NCI-H2081 (cell line): ENCODE data around the gene IRGQ.
A peak's percentile ranks its signal among the peaks of the same experiment; 100 is the strongest.
"Not testable (repeated sequence)": the region's sequence is repeated elsewhere in the genome, so short reads cannot be mapped to it uniquely, and the experiment has no call there.

Experiments used
- DNase-seq, 2 experiments: peaks; one replicate each; lab custom pipeline; 2025; lab: John Stamatoyannopoulos, UW

IRGQ gene

DNA sequence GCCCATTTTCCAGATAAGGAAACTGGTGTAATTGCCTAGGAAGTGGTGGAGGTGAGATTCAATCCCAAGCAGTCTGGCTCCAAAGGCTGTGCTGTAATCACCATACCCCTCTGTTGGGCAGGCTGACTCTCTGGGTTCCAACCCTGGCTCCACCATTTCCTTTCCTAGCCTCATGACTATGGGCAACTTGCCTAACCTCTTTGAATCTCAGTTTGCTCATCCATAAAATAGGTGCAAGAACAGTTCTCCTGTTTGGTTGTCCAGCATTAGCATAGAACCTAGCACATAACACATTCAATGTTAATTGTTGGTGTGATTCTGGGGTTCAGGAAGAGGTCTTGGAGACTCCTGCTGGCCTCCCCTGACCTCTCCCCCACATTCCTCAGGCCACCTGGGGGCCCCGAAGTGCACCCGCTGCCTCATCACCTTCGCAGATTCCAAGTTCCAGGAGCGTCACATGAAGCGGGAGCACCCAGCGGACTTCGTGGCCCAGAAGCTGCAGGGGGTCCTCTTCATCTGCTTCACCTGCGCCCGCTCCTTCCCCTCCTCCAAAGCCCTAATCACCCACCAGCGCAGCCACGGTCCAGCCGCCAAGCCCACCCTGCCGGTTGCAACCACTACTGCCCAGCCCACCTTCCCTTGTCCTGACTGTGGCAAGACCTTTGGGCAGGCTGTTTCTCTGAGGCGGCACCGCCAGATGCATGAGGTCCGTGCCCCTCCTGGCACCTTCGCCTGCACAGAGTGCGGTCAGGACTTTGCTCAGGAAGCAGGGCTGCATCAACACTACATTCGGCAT is 2.7 kb upstream of the IRGQ start:
- DNase-seq = no peak

DNA sequence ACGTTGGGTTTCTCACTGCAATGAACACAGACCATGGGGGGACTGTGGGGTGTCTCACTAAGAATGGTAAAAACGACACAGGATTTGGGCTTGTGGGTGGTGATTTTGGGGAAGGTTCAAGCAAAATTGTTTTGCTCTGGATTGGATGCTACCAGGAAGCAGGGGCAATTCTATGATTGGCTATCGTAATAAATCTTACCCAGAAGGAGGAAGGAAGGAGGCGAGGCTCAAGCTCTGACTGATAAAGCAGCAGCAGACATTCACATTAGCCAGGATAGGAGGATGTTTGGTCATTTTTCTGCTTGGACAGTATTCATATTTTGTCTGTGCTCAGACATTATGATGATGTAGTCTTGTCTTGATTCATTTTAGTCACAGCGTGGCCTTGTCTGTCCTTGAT is 1.9 kb upstream of the IRGQ start:
- no peak for DNase-seq

DNA sequence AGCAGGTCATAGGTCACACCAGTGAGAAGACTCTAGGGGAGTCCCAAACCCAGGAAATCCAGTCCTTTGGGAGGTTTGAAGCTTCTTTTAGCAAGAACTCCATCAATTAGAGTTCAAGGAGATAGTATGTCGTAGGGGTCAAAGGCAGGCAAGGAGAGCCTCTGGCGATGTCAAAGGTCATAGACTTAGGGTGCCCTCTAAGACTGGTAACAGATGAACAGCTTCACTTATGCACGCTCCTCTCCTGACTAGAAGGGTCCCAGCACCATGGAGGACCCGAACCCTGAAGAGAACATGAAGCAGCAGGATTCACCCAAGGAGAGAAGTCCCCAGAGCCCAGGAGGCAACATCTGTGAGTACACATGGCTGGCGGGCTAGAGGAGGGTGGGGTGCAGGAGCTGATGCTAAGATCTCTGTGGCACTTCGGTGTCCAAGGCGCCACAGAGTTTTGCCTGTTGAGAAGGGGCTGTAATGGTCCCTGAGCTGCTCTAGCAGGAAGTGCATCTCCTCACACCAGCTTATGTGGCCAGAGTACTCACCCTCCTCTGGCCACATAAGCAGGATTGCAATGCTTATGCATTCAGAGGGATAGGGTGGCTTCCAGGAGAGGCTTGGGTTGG is 1.0 kb upstream of the IRGQ start:
- DNase-seq = peak in 1 of 2 experiments; percentile 2

DNA sequence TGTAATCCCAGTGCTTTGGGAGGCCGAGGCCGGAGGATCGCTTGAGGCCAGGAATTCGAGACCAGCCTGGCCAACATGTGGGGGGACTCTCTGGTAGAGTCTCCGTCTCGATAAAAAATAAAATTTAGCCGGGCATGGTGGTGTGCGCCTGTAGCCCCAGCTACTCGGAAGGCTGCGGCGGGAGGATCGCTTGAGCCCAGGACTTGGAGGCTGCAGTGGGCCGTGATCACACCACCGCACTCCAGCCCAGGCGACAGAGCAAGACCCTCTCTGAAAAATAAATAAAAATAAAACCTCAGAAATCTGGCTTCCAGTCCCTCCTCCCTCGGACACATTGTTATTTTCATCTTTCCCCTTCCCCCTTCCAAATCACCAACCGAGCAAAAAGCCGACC is 332 bp downstream of the IRGQ start:
- no peak for DNase-seq

DNA sequence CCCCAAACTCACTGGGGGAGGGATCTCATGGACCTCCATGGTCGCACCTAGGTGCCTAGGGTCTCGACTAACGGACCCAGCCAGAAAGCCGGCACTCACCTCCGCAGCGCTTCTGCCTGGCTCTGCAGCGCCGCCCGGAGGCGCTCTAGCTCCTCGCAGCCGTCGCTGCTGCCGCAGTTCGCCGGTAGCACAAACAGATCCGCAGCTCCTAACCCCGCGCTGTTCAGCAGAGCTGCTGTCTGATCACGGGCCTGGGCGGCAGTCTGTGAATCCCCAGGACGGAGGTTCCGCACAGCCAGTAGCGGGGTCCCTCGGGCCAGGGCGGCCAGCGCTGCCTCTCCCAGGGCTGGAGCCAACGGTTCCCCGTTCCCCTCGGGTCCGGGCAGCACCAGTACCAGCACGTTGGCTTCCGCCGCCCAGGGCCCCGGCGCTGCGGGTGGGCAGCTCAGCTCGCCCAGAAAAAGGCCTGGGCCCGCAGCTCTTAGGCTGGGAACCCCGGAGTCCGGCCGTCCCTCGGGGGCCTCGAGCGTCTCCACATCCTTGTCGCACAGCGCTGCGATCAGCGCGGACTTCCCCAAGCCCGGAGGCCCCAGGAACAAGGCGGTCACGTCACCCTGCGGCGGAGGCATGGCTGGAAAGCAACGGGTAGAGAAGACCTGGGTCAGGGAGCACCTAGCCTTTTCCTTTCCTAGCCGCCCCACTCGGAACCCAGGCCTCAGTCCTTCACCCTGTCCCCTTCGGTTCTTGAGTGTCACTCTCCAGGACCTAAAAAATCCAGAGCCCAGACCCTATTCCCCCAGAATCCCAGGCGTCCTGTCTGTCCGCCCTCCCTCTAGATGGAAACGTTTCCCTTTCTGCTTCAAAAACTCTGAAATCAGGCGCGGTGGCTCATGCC is 977 bp downstream of the IRGQ start:
- DNase-seq = peak; percentile 65 to 70

DNA sequence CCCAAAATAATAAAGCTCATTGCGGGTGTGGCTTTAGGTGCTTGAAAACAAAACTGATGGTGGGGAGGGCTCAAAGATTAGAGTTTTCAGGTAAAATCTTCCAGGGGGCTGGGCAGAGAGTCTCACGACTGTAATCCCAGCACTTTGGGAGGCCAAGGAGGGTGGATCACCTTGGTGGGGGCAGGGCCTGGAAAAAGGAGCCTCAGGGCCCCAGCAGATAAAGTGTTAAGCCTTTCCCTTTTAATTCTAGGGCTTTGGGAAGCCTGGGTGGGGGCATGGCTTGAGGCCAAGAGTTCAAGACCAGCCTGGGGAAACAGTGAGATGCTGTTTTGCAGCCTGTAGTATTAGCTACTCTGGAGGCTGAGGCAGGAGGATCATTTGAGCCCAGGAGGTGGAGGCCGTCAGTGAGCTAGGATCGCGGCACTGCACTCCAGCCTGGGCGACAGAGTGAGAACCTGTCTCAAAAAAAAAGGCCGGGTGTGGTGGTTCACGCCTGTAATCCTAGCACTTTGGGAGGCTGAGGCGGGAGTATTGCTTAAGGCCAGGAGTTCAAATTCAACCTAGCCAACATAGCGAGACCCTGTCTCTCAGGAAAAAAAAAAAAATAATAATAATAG is 1.7 kb downstream of the IRGQ start:
- DNase-seq = no peak

DNA sequence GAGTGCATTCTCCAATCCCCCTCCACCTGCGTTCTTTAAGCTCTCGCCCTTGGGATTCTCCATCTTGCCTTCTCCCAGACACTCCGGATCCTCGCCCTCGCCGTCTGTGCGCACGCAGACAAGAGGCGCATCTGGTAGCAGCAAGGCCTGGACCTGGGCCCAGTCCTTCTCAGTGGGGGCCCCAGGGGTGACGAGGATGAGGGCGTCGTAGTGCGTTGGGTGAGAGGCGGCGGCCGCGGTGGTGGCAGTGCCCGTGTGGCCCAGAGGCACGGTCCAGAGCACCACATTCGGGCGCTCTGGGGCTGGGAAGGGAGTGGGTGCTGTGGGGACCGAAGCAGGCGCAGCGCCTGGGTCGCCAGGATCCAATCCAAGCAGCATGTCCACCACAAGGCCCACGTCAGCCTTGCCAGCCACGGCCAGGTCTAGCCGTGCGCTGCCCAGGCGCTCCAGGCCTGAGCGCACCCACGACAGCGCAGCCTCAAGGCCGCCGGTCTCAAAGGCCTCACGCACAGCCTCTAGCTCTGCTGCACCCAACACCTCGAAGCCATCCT is 3.1 kb downstream of the IRGQ start:
- DNase-seq = no peak

DNA sequence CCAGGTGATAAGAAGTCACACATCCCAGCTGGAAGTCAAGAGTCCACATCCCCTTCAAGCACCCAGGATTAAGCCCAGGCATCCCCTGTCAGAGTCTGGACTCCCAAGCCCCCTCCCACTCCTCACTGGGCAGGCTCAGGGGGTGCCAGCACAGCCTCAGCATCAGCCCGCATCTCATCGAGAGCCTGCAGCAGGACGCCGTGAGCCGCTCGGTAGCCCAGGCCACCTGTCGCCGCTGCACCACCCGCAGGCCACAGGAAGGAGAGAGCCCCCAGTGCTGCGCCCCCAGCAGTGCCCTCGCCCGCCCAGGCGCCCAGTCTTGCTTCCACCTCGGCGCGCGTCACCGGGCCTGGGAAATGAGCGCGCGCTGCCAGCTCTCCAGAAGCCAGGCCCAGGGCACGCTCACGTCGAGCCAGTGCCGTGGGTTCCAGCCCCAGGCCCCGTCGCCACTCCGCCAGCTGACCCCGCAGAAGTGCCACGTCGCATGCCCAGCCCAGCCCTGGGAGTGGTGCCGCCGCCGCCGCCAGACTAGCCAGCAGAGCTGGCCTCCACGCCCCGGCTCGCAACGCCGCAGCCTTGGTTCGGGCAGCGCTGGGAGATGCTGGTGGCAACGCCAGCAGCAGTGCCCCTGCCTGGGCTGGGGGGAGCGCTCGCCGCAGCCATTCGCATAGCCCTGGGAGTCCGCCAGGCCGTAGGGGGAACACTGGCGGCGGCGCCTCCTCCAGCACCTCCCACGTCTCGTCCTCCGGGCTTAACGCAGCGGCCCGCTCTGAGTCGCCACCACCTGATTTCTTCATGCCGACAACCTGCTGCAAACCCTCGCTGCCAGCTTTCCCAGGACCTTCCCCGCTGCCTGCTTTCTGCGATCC is 3.8 kb downstream of the IRGQ start:
- no peak for DNase-seq

DNA sequence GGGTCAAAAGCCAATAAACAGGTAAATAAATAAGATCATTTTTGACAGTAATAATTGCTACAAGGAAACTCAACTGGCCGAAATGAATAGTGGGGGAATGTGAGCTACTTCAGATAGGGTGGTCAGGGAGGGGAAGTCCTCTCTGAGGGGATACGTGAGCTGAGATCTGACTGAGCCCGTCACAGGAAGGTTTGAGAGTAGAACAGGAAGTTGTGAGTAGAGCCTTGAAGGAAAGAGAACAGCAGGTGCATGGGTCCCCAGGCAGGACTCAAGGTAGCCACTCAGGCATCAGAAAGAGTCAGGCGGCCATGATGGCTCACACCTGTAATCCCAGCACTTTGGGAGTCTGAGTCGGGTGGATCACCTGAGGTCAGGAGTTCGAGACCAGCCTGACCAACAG is 6.3 kb downstream of the IRGQ start:
- DNase-seq = no peak

DNA sequence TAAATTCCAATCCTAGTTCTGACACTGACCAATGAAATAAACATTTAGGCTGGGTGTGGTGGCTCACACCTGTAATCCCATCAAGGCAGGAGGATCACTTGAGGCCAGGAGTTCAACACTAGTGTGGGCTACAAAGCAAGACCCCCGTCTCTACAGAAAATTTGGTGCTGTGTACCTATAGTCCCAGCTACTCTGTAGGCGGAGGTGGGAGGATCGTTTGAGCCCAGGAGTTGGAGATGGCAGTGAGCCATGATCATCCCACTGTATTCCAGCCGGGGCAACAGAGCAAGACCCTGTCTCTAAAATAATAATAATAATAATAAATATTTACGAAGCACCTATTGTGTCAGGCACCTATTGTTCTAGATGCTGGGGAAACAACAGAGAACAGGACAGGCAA is 6.7 kb downstream of the IRGQ start:
- no peak for DNase-seq

DNA sequence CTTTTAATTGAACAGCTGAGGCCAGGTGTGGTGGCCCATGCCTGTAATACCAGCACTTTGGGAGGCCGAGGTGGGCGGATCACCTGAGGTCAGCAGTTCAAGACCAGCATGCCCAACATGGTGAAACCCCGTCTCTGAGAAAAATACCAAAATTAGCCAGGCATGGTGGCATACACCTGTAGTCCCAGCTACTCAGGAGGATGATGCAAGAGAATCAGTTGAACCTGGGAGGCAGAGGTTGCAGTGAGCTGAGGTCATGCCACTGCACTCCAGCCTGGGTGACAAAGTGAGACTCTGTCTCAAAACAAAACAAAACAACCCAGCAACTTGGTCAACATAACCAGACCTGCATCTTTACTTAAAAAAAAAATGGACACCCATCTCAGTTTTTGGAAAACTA is 8.9 kb downstream of the IRGQ start:
- DNase-seq = not testable (repeated sequence)

DNA sequence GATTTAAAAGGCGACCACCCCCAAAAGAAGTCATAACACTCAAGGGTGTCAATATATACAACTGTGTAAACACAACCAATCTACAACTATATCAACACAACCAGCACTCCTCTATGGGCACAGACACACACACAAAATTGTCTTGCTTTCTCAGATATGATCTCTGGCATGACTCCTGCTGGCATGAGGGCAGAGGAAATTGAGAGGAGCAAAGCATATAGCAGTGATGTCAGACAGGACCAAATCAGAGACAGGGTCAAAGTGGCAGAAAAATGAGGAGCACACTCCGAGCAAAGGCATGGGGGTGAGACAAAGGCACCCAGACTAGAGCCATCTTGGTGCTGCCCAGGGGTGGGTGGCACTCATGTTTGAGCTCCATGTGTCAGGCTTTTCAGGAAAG is 9.6 kb downstream of the IRGQ start:
- no peak for DNase-seq

DNA sequence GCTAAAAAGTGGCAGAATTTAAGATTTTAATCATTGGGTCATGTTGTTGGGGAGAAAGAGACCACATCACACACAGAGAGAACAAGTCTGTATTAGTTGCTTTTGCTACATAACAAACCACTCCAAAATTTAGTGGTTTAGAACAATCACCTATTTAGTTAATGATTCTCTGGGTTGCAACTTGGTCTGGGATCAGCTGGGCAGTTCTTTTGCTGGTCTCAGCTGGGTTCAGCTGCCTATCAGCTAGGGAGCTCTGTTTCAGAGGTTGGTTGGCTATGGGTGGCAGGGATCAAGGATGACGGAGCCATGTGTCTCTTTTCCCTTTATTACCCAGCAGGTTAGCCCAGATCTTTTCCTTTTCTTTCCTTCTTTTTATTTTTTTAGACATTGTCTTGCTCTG is 11.4 kb downstream of the IRGQ start:
- no peak for DNase-seq

DNA sequence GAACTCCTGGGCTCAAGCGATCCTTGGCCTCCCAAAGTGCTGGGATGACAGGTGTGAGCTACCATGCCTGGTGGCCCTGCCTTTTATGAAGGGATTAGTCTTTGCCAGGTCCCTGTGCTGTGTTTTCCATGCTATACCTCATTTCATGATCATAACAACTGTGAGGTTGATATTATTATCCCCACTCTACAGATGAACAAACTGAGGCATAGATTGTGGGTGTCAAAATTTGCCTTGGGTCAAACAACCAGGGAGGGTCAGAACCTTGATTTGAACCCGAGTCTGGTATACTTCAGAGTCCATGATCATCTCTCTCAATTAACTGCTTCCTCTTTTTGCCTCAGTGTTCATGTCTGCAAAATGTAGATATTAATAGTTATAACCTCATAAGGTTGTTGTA is 13.4 kb downstream of the IRGQ start:
- DNase-seq = no peak

DNA sequence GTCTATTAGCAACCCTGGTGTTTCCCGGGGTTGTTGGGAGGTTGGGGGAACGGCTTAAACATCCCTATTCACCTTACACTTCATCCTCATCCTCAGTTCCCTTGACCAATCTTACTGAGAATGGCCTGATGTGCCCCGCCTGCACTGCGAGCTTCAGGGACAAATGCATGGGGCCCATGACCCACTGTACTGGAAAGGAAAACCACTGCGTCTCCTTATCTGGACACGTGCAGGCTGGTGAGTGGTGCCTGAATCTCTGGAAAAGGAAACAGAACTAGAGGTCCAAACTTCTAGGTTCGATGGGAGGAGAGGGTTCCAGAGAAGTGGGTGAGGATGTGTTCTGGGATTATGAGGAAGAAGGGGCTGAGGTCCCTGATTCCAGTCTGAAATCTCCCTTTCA is 14.5 kb downstream of the IRGQ start:
- no peak for DNase-seq

DNA sequence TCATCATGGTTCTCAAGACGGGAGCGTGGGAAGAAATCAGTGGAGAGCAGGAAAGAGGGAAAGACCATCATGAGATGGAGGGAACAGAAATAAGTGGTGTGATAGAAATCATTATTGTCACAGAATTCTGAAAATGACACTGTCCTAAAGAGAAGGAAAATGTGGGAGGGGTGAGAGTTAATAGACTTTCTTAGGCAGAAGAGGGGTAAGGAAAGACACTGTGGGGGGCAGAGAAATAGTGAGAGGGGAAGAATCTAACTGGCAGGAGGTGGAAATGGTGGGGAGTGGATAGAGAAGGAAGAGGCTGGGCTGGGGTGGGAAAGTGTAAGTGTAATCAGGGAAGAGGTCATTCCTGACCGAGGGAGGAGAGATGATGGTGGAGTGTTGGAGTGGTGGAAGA is 17.1 kb downstream of the IRGQ start:
- no peak for DNase-seq

DNA sequence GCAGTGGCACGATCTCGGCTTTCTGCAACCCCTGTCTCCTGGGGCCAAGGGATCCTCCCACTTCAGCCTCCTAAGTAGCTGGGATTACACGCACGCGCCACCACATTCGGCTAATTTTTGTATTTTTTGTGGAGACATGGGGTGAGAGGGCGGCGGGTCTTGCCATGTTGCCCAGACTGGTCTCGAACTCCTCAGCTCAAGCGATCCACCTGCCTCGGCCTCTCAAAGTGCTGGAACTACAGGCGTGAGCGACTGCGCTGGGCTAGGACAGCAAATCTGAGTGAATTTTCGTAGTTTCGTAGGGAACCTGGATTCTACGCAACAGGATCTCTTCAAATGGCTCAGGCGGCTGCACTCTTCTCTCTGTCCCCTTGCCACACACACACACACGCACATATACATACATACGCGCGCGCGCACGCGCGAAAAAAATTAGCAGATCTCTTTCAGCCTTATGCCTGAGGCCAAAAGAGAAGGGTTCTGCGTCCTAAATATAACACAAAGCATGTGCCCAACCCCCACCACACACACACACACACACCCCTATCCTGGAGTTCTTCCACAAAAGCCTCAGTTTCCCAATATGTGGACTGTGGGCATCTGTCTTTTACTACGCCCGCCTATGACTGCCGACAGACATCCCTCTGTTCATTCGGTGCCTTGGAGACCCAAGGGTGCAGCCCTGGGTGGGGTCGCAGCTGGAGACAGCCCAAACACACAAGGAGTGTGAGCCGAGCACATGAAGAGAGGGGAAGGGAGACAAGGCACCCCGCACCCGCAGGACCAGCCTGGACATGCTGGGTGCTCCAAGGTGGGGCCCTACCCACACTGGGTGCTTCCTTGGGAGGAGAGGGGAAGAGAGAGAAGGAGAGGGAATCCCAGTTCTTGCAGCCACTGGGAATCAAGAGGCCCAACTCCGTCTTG is 19.7 kb downstream of the IRGQ start:
- DNase-seq = no peak

DNA sequence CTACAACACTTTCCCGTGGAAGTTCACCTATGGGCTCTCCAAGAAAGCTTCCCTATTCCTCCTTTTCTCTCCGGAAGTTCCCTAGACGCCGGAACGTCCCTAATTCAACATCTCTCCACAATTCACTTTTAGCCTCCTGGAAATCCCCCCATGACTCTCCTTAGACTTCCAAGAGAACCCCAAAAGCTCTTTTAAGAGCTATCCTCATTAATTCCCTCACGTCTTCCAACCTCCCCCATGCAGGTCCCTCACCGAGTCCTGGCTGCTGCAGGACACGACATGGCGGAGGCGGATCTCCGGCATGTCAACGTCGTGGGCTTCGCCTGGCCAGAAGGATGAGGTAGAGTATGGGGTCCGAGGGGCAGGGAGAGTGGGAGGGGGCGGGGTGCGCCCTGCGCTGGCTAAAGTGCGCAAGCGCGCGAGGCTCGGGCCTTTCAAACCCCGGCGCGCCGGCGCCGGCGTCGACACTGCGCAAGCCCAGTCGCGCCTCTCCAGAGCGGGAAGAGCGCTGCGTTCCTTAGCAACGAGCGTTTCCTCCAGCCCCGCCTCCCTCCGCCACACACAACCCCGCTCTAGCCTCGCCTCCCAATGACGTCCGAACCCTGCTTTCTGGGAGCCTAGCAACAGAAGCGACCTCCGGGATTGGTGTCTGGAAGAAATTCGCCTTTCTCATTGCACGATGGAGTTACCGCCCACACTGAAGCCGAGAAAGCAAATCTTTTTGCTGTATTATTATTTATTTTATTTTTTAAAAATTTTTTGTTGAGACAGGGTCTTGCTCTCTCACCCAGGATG is 20.6 kb downstream of the IRGQ start, which contains the start of the genes PINLYP and XRCC1:
Gene PINLYP (plus strand): TSS at position 646 of the 795 bp plus-strand sequence. CDS start 1,391 bp downstream, outside the sequence.
Gene XRCC1 (minus strand): TSS at position 372 of the 795 bp plus-strand sequence. CDS start 69 bp downstream, at position 303.
- DNase-seq = peak; percentile 98
